SW480 (cell line): ENCODE results near the gene MARCHF10.
A peak's percentile ranks its signal among the peaks of the same experiment; 100 is the strongest.
"Not testable (repeated sequence)": the region's sequence is repeated elsewhere in the genome, so short reads cannot be mapped to it uniquely, and the experiment has no call there.

Experiments used
- DNase-seq: peaks from one replicate; pipeline ENCODE4 v3.0.0-alpha.2; 2016; ENCODE audit warnings: low spot score

The MARCHF10 gene

GRCh38 chr17:62717889-62718288 lies 90.2 kb downstream of the MARCHF10 start:
- DNase-seq, result no peak

DNA sequence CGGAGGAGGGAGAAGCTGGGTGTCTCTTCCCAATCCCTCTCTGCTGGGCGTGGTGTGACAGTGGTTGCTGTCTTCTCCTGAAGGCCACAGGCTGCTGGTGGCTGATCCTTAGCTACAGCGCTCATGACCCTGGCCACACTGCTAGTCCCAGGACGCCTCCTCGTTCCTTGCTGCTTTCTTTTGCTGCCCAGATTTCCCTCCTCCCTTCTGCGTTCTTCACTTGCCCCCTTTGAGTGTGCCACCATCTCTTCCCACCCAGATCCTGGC lies 90.6 kb downstream of the MARCHF10 start:
- no peak for DNase-seq

DNA sequence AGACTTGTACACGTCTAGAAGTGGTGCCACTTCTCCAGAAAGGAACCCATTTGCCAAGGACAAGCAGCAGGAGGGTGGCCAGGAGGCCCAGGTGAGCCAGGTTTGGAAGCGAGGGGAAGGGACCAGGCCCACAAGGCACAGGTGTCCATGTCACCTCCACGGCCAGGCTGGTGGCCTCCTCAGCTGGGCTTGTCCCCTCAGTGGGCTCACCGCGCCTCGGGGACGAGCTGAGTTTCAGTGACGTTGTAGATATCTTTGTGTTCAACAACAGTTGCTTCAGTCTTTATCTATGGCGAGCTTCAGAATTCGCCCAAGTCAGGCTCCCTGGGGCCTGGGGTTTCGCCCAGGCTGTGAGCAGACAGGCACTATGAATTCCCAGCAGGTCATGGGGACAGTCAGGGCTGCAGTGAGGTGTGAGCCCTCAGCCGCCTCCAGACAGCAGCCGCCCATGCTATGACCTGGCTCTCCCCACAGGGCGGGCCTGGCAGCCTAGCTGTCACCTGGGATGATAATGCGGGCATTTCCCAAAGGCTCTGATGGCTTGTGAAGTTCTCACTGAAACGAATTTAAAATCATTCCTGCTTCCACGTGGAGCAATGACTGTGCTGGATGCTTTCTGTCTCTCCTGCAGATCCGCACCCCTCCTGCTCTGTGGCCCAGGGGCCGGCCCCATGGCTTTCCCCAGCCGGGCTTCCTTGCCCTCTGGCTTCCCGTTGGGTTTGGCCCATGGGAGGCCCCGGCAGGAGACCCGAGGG lies 91.1 kb downstream of the MARCHF10 start:
- no peak for DNase-seq

- no peak for DNase-seq
Measured at GRCh38 chr17:62715882-62716390, 92.2 kb downstream of the MARCHF10 start.

GRCh38 chr17:62714016-62714777 lies 93.9 kb downstream of the MARCHF10 start:
- DNase-seq, result no peak

GRCh38 chr17:62713086-62713881 lies 94.8 kb downstream of the MARCHF10 start:
- no peak for DNase-seq

- no peak for DNase-seq
Measured at GRCh38 chr17:62712171-62712581, 95.9 kb downstream of the MARCHF10 start.

DNA sequence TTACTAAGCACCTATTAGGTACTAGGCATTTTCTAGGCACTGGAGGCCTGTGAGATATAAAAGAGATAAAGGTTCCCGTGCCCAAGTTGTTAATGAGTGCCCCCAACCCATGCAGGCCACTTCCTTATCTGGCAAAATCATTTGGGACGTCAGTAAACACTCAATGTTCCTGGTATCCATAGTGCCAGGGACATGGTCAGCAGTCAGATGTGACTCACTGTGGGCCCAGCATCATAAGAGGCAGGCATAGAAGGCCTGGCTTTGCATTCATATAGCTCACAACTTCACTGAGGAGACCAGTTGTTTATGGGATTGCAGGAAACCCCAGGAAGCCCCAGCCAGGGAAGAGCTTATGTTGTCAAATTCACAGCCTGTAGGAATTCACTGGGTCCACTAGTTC lies 99.5 kb downstream of the MARCHF10 start:
- DNase-seq, result no peak

DNA sequence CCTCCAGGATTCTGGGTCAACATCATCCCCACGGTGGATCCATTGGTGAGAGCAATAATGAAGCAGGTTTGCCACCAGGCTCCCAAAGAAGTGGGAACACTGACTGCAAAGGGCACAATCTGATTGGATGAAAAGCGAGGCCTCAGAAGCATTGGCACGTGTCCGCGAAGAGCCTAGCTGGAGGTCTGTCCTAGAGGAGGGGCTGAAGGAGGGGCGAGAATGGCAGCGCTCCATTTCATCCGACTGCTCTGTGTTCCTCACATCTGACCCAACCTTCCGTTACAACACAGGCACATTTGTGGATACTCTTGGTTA lies 100.7 kb downstream of the MARCHF10 start:
- no peak for DNase-seq

- no peak for DNase-seq
Measured at GRCh38 chr17:62706598-62707424, 101.3 kb downstream of the MARCHF10 start.

GRCh38 chr17:62705778-62706597 lies 102.1 kb downstream of the MARCHF10 start:
- DNase-seq, result no peak

DNA sequence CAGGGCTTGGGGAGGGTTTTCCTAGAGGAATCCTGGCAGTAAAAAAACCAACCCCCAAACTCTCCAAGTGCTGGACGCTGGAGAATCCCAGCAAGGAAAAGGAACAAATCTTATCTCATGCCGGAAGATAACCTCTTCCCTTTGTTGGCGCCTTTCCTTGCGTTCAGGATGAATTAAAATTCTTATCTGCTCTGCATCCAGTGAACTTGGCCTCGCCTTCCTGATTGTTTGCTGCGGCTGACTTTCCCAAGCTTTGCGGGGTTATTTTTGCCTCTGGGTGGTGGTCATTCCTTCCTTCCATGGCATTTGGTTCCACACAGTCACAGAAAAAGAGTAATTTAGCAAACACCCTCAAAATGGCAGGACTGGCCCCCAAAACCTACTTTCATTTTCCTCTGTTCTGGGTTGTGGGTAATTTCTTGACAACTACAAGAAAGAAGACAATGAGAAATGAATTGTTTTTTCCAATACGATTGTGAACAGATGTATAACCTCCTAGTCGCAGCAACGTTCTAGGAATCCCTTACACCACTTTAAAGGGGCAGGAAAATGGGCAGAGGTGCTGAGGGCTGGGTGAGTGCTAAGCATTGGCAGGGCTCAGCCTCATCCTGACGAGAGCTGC lies 102.8 kb downstream of the MARCHF10 start:
- no peak for DNase-seq

- DNase-seq, result peak; percentile 38
Measured at GRCh38 chr17:62704381-62704971, 103.6 kb downstream of the MARCHF10 start.

DNA sequence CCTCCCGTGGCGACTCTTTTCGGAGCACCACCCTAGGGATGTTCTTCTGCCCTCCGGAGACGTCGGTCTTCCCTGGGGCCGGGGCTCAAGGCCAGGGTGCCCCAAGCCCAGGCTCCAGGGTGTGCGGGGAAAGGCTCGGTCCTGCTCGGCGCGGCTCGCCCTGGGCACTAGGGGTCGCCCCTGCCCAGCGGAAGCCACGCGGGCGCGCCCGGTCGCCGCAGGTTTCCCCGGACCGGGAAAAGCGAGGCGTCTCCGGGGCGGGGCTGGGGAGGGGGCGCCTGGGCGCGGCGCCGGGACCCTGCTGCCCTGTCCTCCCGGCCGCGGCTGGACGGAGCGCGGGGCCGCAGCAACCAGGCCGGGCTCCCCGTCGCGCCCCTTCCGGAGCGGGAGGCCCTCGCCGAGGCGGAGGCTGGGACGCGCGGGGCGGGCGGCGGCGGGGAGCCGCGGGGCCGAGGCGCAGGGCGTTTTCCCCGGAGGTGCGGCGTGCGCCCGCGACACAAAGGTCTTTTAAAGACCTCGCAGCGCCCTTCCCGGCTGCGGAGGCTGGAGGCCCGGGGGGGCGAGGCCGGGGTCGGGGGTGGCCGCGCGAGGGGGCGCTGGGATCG lies 104.2 kb downstream of the MARCHF10 start:
- DNase-seq, result peak; percentile 64

DNA sequence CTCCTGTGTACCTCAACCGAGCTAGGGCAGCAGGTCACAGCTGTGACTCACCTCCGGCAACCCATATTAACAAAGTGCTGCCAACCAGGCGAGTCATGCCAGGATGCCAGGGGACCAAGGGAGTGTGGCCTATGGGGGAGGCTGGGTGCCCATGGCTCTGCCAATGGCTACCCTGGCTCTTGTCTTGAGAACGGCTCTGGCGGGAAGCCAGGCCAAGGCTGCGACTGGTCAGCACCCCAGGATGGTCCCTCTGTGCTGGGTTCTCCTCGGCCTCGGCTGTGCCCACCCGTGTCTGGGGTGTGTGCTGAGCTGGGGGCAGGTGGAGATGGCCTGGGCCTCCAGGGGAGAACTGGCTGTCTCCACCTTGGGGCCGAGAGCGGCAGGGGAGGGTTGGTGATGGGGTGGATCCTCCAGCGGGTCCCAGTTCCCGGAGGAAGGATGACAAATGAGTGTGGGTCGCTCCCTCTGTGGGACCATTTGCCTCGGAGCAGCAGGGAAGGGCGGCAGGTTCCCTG lies 104.8 kb downstream of the MARCHF10 start:
- DNase-seq, result peak; percentile 84

- DNase-seq, result no peak
Measured at GRCh38 chr17:62702746-62703260, 105.3 kb downstream of the MARCHF10 start.

DNA sequence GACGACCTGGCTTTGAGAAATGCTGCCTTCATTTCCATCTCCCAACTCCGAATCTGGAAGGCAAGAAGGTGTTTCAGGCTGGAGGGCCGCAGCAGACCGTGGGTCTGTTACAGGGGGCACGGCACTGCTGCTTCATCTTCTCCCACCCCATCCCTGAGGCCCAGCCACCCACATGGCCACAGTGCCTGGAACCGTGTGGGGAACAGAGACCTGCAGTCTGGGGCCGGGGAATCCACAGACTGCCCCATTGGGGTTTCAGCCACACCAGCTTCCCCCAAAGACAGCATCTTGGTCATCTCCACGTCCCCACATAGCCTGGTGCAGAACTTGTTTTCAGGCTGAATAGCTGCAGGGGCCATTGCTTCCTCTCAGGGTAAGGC lies 106.4 kb downstream of the MARCHF10 start:
- no peak for DNase-seq

GRCh38 chr17:62700964-62701705 lies 107.0 kb downstream of the MARCHF10 start:
- no peak for DNase-seq

DNA sequence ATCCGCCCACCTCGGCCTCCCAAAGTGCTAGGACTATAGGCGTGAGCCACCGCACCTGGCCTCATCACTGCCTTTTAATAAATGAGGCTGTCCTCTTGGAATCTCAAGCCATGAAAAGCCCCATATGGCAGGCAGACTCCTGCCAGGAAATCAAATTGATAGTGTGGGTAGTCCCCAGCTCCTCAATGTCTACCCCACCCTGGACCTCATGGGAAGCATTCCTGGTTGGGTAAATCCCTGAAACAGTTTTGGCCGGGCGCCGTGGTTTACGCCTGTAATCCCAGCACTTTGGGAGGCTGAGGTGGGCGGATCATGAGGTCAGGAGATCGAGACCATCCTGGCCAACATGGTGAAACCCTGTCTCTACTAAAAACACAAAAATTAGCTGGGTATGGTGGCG lies 109.7 kb downstream of the MARCHF10 start:
- not testable (repeated sequence) for DNase-seq
